ENCODE measurements around the gene RTRAF. TPM values are rescaled to one million over a fixed set of nuclear protein-coding genes. Genes with fewer than 3 reads are reported as not detected.

RTRAF gene
- total and polyA plus RNA-seq, 4 donors = 109 to 117 (median 113) TPM

GRCh38 chr14:52000019-52000582 is 10.8 kb downstream of the RTRAF start:
- ATAC-seq (ENCODE audit: low FRiP score) (no peak), DNase-seq (no peak)
- H3K4me1 ChIP-seq (ENCODE audit: control insufficient read depth in 1 of 2, insufficient read depth in 2 of 2, low read length in 2 of 2) = no peaks in the 10 kb centered on the region
- no peak overlapping the region for H3K27ac ChIP-seq (ENCODE audit: low read depth in 1 of 2, low read length in 2 of 2)
- WGBS, 2 donors = 37 to 42% methylated on average over 3 of the region's 3 CpGs
- no peaks in the 10 kb centered on the region for H3K36me3 ChIP-seq (ENCODE audit: control insufficient read depth in 1 of 2, insufficient read depth in 2 of 2, low read length in 1 of 2)
- no peaks in the 10 kb centered on the region for H3K27me3 ChIP-seq (ENCODE audit: control insufficient read depth in 1 of 2, insufficient read depth in 2 of 2, low read length in 1 of 2)
- no peaks in the 10 kb centered on the region for H3K9me3 ChIP-seq (ENCODE audit: control insufficient read depth, low read length)
- intact Hi-C loops (cut with DNase I) = loop anchor here in 1 of 2 donors (5.0 kb wide), 1 partner anchor 77 kb away; no protein-coding TSS in a partner anchor
- H3K4me3 ChIP-seq (ENCODE audit: low read length in 2 of 2) = no peak overlapping the region

- intact Hi-C loops (cut with DNase I) = loop anchor here in 1 of 2 donors (5.0 kb wide), 1 partner anchor 77 kb away; no protein-coding TSS in a partner anchor
- Histone ChIP-seq H3K36me3 (ENCODE audit: control insufficient read depth in 1 of 2, insufficient read depth in 2 of 2, low read length in 1 of 2) (peaks cover 0 to 4% of the 10 kb centered on the region in 2 donors), H3K27ac (ENCODE audit: low read depth in 1 of 2, low read length in 2 of 2) (no peak overlapping the region), H3K4me1 (ENCODE audit: control insufficient read depth in 1 of 2, insufficient read depth in 2 of 2, low read length in 2 of 2) (no peaks in the 10 kb centered on the region), H3K9me3 (ENCODE audit: control insufficient read depth, low read length) (no peaks in the 10 kb centered on the region), H3K27me3 (ENCODE audit: control insufficient read depth in 1 of 2, insufficient read depth in 2 of 2, low read length in 1 of 2) (no peaks in the 10 kb centered on the region), H3K4me3 (ENCODE audit: low read length in 2 of 2) (no peak overlapping the region)
- DNase-seq (no peak), ATAC-seq (ENCODE audit: low FRiP score) (no peak)
- 47 to 51% methylated on average over 3 of the region's 3 CpGs for WGBS, 2 donors
Observed at GRCh38 chr14:52000696-52001095, 11.3 kb downstream of the RTRAF start.

- intact Hi-C loops (cut with DNase I) = loop anchor here in 1 of 2 donors (5.0 kb wide), 1 partner anchor 75 kb away; no protein-coding TSS in a partner anchor
- Histone ChIP-seq H3K9me3 (ENCODE audit: control insufficient read depth, low read length) (no peaks in the 10 kb centered on the region), H3K36me3 (ENCODE audit: control insufficient read depth in 1 of 2, insufficient read depth in 2 of 2, low read length in 1 of 2) (peaks cover 0 to 4% of the 10 kb centered on the region in 2 donors), H3K4me3 (ENCODE audit: low read length in 2 of 2) (no peak overlapping the region), H3K4me1 (ENCODE audit: control insufficient read depth in 1 of 2, insufficient read depth in 2 of 2, low read length in 2 of 2) (no peaks in the 10 kb centered on the region), H3K27ac (ENCODE audit: low read depth in 1 of 2, low read length in 2 of 2) (no peak overlapping the region), H3K27me3 (ENCODE audit: control insufficient read depth in 1 of 2, insufficient read depth in 2 of 2, low read length in 1 of 2) (no peaks in the 10 kb centered on the region)
- ATAC-seq (ENCODE audit: low FRiP score) (no peak), DNase-seq (no peak)
- 79 to 80% methylated on average over 4 of the region's 4 CpGs for WGBS, 2 donors
Observed at GRCh38 chr14:52002542-52002941, 13.2 kb downstream of the RTRAF start.

- H3K9me3 ChIP-seq (ENCODE audit: control insufficient read depth, low read length) = no peaks in the 10 kb centered on the region
- H3K27me3 ChIP-seq (ENCODE audit: control insufficient read depth in 1 of 2, insufficient read depth in 2 of 2, low read length in 1 of 2) = no peaks in the 10 kb centered on the region
- DNase-seq = no peak
- no peak for ATAC-seq (ENCODE audit: low FRiP score)
- peaks cover 0 to 7% of the 10 kb centered on the region in 2 donors for H3K36me3 ChIP-seq (ENCODE audit: control insufficient read depth in 1 of 2, insufficient read depth in 2 of 2, low read length in 1 of 2)
- 19 to 37% methylated on average over 3 of the region's 3 CpGs for WGBS, 2 donors
- no peak overlapping the region for H3K4me3 ChIP-seq (ENCODE audit: low read length in 2 of 2)
- intact Hi-C loops (cut with DNase I) = loop anchor here in 1 of 2 donors (5.0 kb wide), 1 partner anchor 74 kb away; no protein-coding TSS in a partner anchor
- no peak overlapping the region for H3K27ac ChIP-seq (ENCODE audit: low read depth in 1 of 2, low read length in 2 of 2)
- no peaks in the 10 kb centered on the region for H3K4me1 ChIP-seq (ENCODE audit: control insufficient read depth in 1 of 2, insufficient read depth in 2 of 2, low read length in 2 of 2)
Observed at GRCh38 chr14:52003324-52003723, 14.0 kb downstream of the RTRAF start.

- DNase-seq = no peak
- peak overlapping the region in 1 of 2 donors; percentile 9 for H3K27ac ChIP-seq (ENCODE audit: low read depth in 1 of 2, low read length in 2 of 2)
Observed at GRCh38 chr14:52005625-52006024, 16.3 kb downstream of the RTRAF start.

GRCh38 chr14:52006361-52006760 is 17.0 kb downstream of the RTRAF start:
- DNase-seq (no peak), ATAC-seq (ENCODE audit: low FRiP score) (no peak)
- H3K27me3 ChIP-seq (ENCODE audit: control insufficient read depth in 1 of 2, insufficient read depth in 2 of 2, low read length in 1 of 2) = no peaks in the 10 kb centered on the region
- no peaks in the 10 kb centered on the region for H3K4me1 ChIP-seq (ENCODE audit: control insufficient read depth in 1 of 2, insufficient read depth in 2 of 2, low read length in 2 of 2)
- no peak overlapping the region for H3K4me3 ChIP-seq (ENCODE audit: low read length in 2 of 2)
- no peak overlapping the region for H3K27ac ChIP-seq (ENCODE audit: low read depth in 1 of 2, low read length in 2 of 2)
- intact Hi-C loops (cut with DNase I) = no loop called here
- H3K9me3 ChIP-seq (ENCODE audit: control insufficient read depth, low read length) = no peaks in the 10 kb centered on the region
- H3K36me3 ChIP-seq (ENCODE audit: control insufficient read depth in 1 of 2, insufficient read depth in 2 of 2, low read length in 1 of 2) = peaks cover 0 to 13% of the 10 kb centered on the region in 2 donors
- 91 to 92% methylated on average over 3 of the region's 3 CpGs for WGBS, 2 donors

More at GRCh38 chr14:52005625-52006024, 16.3 kb downstream of the RTRAF start:
- no peak for ATAC-seq (ENCODE audit: low FRiP score)
- intact Hi-C loops (cut with DNase I) = no loop called here
- WGBS, 2 donors = 86 to 94% methylated on average over 2 of the region's 2 CpGs
- Histone ChIP-seq H3K9me3 (ENCODE audit: control insufficient read depth, low read length) (no peaks in the 10 kb centered on the region), H3K4me3 (ENCODE audit: low read length in 2 of 2) (no peak overlapping the region), H3K27me3 (ENCODE audit: control insufficient read depth in 1 of 2, insufficient read depth in 2 of 2, low read length in 1 of 2) (no peaks in the 10 kb centered on the region), H3K4me1 (ENCODE audit: control insufficient read depth in 1 of 2, insufficient read depth in 2 of 2, low read length in 2 of 2) (no peaks in the 10 kb centered on the region), H3K36me3 (ENCODE audit: control insufficient read depth in 1 of 2, insufficient read depth in 2 of 2, low read length in 1 of 2) (peaks cover 0 to 9% of the 10 kb centered on the region in 2 donors)

- DNase-seq = no peak
- intact Hi-C loops (cut with DNase I) = no loop called here
- H3K9me3 ChIP-seq (ENCODE audit: control insufficient read depth, low read length) = no peaks in the 10 kb centered on the region
- ATAC-seq (ENCODE audit: low FRiP score) = no peak
- peaks cover 0 to 16% of the 10 kb centered on the region in 2 donors for H3K36me3 ChIP-seq (ENCODE audit: control insufficient read depth in 1 of 2, insufficient read depth in 2 of 2, low read length in 1 of 2)
- no peak overlapping the region for H3K4me3 ChIP-seq (ENCODE audit: low read length in 2 of 2)
- H3K27ac ChIP-seq (ENCODE audit: low read depth in 1 of 2, low read length in 2 of 2) = no peak overlapping the region
- 90 to 100% methylated on average over 1 of the region's 1 CpG for WGBS, 2 donors
- H3K27me3 ChIP-seq (ENCODE audit: control insufficient read depth in 1 of 2, insufficient read depth in 2 of 2, low read length in 1 of 2) = no peaks in the 10 kb centered on the region
- H3K4me1 ChIP-seq (ENCODE audit: control insufficient read depth in 1 of 2, insufficient read depth in 2 of 2, low read length in 2 of 2) = no peaks in the 10 kb centered on the region
Observed at GRCh38 chr14:52007211-52007610, 17.9 kb downstream of the RTRAF start.

- H3K9me3 ChIP-seq (ENCODE audit: control insufficient read depth, low read length) = no peaks in the 10 kb centered on the region
- H3K27me3 ChIP-seq (ENCODE audit: control insufficient read depth in 1 of 2, insufficient read depth in 2 of 2, low read length in 1 of 2) = no peaks in the 10 kb centered on the region
- 92 to 93% methylated on average over 1 of the region's 1 CpG for WGBS, 2 donors
- ATAC-seq (ENCODE audit: low FRiP score) (no peak), DNase-seq (no peak)
- H3K27ac ChIP-seq (ENCODE audit: low read depth in 1 of 2, low read length in 2 of 2) = no peak overlapping the region
- H3K4me1 ChIP-seq (ENCODE audit: control insufficient read depth in 1 of 2, insufficient read depth in 2 of 2, low read length in 2 of 2) = no peaks in the 10 kb centered on the region
- intact Hi-C loops (cut with DNase I) = no loop called here
- H3K36me3 ChIP-seq (ENCODE audit: control insufficient read depth in 1 of 2, insufficient read depth in 2 of 2, low read length in 1 of 2) = peaks cover 0 to 16% of the 10 kb centered on the region in 2 donors
- H3K4me3 ChIP-seq (ENCODE audit: low read length in 2 of 2) = no peak overlapping the region
Observed at GRCh38 chr14:52007637-52008036, 18.3 kb downstream of the RTRAF start.

- Histone ChIP-seq H3K9me3 (ENCODE audit: control insufficient read depth, low read length) (no peaks in the 10 kb centered on the region), H3K4me1 (ENCODE audit: control insufficient read depth in 1 of 2, insufficient read depth in 2 of 2, low read length in 2 of 2) (no peaks in the 10 kb centered on the region), H3K36me3 (ENCODE audit: control insufficient read depth in 1 of 2, insufficient read depth in 2 of 2, low read length in 1 of 2) (peaks cover 0 to 16% of the 10 kb centered on the region in 2 donors), H3K27me3 (ENCODE audit: control insufficient read depth in 1 of 2, insufficient read depth in 2 of 2, low read length in 1 of 2) (no peaks in the 10 kb centered on the region), H3K4me3 (ENCODE audit: low read length in 2 of 2) (no peak overlapping the region), H3K27ac (ENCODE audit: low read depth in 1 of 2, low read length in 2 of 2) (no peak overlapping the region)
- 96 to 99% methylated on average over 4 of the region's 4 CpGs for WGBS, 2 donors
- ATAC-seq (ENCODE audit: low FRiP score) = no peak
- DNase-seq = no peak
- intact Hi-C loops (cut with DNase I) = no loop called here
Observed at GRCh38 chr14:52008136-52008535, 18.8 kb downstream of the RTRAF start.
